Gastroesophageal sphincter (tissue), 3 donors: ENCODE data around the gene PIP5KL1.

Experiments
- EP300 ChIP-seq: sonication (generic); formaldehyde crosslinking; IDR thresholded peaks from one replicate; pipeline ENCODE4 v1.6.1; 2017; ENCODE audit warnings: antibody characterized with exemption, mild to moderate bottlenecking
- POLR2A ChIP-seq, 2 donors: fragments of 450-650 bp; IDR thresholded peaks; one replicate each; pipeline ENCODE4 v1.6.1; 2017; ENCODE audit warnings: antibody characterized with exemption in 2 of 2, mild to moderate bottlenecking in 2 of 2, moderate library complexity in 1 of 2
- TF ChIP-seq, protein P1 (sequence below), 4 experiments: fragments of 200-600 bp in 2 of 4; fragments of 450-650 bp in 2 of 4; sonication (generic) in 1 of 4; IDR thresholded peaks; one replicate each; pipeline ENCODE4 v1.5.1; 2017 to 2019; ENCODE audit warnings: antibody characterized with exemption in 4 of 4, mild to moderate bottlenecking in 2 of 4, moderate library complexity in 2 of 4

GRCh38 chr9:127876026-127876763, 54.4 kb downstream of the PIP5KL1 start:
- TF ChIP-seq EP300 (no peak), POLR2A (IDR thresholded peaks at IDR 0.05) (no peak)
- TF ChIP-seq, protein P1, sequence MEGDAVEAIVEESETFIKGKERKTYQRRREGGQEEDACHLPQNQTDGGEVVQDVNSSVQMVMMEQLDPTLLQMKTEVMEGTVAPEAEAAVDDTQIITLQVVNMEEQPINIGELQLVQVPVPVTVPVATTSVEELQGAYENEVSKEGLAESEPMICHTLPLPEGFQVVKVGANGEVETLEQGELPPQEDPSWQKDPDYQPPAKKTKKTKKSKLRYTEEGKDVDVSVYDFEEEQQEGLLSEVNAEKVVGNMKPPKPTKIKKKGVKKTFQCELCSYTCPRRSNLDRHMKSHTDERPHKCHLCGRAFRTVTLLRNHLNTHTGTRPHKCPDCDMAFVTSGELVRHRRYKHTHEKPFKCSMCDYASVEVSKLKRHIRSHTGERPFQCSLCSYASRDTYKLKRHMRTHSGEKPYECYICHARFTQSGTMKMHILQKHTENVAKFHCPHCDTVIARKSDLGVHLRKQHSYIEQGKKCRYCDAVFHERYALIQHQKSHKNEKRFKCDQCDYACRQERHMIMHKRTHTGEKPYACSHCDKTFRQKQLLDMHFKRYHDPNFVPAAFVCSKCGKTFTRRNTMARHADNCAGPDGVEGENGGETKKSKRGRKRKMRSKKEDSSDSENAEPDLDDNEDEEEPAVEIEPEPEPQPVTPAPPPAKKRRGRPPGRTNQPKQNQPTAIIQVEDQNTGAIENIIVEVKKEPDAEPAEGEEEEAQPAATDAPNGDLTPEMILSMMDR (IDR thresholded peaks at IDR 0.05), result no peak
